Fibroblast of skin of right biceps (primary cell): ENCODE measurements around the gene RNFT2.

Source experiments
- DNase-seq: peaks from one replicate; pipeline ENCODE4 v3.0.0-alpha.2; 2013

The RNFT2 gene

GRCh38 chr12:116838365-116838764 lies 100.2 kb downstream of the RNFT2 start:
- DNase-seq = no peak

GRCh38 chr12:116839287-116839830 lies 101.2 kb downstream of the RNFT2 start:
- no peak for DNase-seq

GRCh38 chr12:116843085-116843484 lies 105.0 kb downstream of the RNFT2 start:
- no peak for DNase-seq

- no peak for DNase-seq
These were observed 111.1 kb downstream of the RNFT2 start for GRCh38 chr12:116849216-116849615.

GRCh38 chr12:116852303-116852702 lies 114.2 kb downstream of the RNFT2 start:
- DNase-seq = no peak

- no peak for DNase-seq
These were observed 115.4 kb downstream of the RNFT2 start for GRCh38 chr12:116853507-116853906.

GRCh38 chr12:116855744-116856470 lies 117.8 kb downstream of the RNFT2 start:
- DNase-seq = no peak

- DNase-seq = no peak
These were observed 118.6 kb downstream of the RNFT2 start for GRCh38 chr12:116856729-116857128.

GRCh38 chr12:116859079-116859478 lies 121.0 kb downstream of the RNFT2 start:
- no peak for DNase-seq

GRCh38 chr12:116860263-116860662 lies 122.1 kb downstream of the RNFT2 start:
- no peak for DNase-seq

- DNase-seq = peak; percentile 85
These were observed 123.2 kb downstream of the RNFT2 start for GRCh38 chr12:116861320-116861719.

- DNase-seq = no peak
These were observed 124.1 kb downstream of the RNFT2 start for GRCh38 chr12:116862167-116862566.

GRCh38 chr12:116863275-116863767 lies 125.2 kb downstream of the RNFT2 start:
- DNase-seq = peak; percentile 73

- peak; percentile 93 for DNase-seq
These were observed 126.5 kb downstream of the RNFT2 start for GRCh38 chr12:116864371-116865160.

- no peak for DNase-seq
These were observed 129.4 kb downstream of the RNFT2 start for GRCh38 chr12:116867523-116867922.

- DNase-seq = no peak
These were observed 132.2 kb downstream of the RNFT2 start for GRCh38 chr12:116870306-116870705.

GRCh38 chr12:116874324-116874995 lies 136.3 kb downstream of the RNFT2 start:
- no peak for DNase-seq

- DNase-seq = no peak
These were observed 138.2 kb downstream of the RNFT2 start for GRCh38 chr12:116876151-116876869.

GRCh38 chr12:116878567-116879508 lies 140.7 kb downstream of the RNFT2 start:
- DNase-seq = peak; percentile 23

GRCh38 chr12:116879509-116880212 lies 141.5 kb downstream of the RNFT2 start:
- no peak for DNase-seq
